Measurements from ENCODE around the gene TOM1L1. TPM values are rescaled to one million over a fixed set of nuclear protein-coding genes. Genes with fewer than 3 reads are reported as not detected.

Gene TOM1L1
- total RNA-seq, 2 donors from 2014 or later = 52.8 to 81.3 TPM

DNA sequence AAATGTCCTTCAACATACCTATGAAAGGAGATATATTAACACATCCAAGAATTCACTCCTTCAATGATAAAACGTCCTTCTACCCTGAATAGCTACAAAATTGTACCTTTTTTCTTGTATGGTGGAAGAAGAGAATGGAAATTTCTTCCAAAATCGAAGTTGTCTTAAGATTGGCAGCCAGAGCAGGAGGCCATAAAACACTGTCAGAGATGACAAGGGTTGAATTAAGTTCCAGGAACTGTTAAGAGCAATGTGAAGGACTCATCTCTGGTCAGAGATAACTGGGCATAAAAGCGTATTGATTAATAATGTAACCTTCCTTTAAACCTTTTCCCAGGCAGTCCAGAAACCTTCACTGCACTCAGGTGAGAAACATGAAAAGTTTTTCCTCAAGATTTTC lies 12.9 kb upstream of the TOM1L1 start:
- no peak for TF ChIP-seq POLR2A (IDR thresholded peaks at IDR 0.05)
- TF ChIP-seq POLR2AphosphoS5 (IDR thresholded peaks at IDR 0.05) = no peak
- TF ChIP-seq, protein P1, sequence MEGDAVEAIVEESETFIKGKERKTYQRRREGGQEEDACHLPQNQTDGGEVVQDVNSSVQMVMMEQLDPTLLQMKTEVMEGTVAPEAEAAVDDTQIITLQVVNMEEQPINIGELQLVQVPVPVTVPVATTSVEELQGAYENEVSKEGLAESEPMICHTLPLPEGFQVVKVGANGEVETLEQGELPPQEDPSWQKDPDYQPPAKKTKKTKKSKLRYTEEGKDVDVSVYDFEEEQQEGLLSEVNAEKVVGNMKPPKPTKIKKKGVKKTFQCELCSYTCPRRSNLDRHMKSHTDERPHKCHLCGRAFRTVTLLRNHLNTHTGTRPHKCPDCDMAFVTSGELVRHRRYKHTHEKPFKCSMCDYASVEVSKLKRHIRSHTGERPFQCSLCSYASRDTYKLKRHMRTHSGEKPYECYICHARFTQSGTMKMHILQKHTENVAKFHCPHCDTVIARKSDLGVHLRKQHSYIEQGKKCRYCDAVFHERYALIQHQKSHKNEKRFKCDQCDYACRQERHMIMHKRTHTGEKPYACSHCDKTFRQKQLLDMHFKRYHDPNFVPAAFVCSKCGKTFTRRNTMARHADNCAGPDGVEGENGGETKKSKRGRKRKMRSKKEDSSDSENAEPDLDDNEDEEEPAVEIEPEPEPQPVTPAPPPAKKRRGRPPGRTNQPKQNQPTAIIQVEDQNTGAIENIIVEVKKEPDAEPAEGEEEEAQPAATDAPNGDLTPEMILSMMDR (IDR thresholded peaks at IDR 0.05) = no peak
- H3K9me3 ChIP-seq = no peaks in the 10 kb centered on the region
- WGBS = 85% methylated on average over 3 of the region's 3 CpGs
- intact Hi-C loops (cut with DNase I) = no loop called here
- H3K36me3 ChIP-seq = no peaks in the 10 kb centered on the region
- no peaks in the 10 kb centered on the region for H3K4me1 ChIP-seq (replicated peaks)
- no peak for DNase-seq (ENCODE audit: low spot score)
- H3K4me3 ChIP-seq = no peak overlapping the region
- H3K27ac ChIP-seq = no peak overlapping the region
- H3K27me3 ChIP-seq (replicated peaks; ENCODE audit: insufficient read depth) = no peaks in the 10 kb centered on the region

DNA sequence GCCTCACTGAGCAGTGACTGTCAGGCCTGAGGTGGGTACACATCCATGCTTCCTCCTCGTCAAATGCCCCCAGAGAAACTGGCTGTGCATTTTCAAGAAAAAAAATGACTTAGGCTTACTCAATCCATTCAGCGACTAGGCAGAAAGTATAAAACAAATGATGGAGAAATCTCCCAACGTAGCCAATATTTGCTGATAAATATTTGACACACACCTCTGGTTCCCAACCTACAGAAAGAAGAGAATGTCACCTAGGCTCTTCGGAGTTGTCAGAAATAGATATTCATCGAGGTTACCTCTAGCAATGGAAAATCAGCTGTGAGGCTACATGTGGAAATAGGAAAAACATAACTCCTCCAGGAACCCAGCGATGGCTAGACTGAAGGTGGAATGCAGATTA lies 12.4 kb upstream of the TOM1L1 start:
- no peak for TF ChIP-seq POLR2AphosphoS5 (IDR thresholded peaks at IDR 0.05)
- TF ChIP-seq, protein P1 (IDR thresholded peaks at IDR 0.05) = no peak
- TF ChIP-seq POLR2A (IDR thresholded peaks at IDR 0.05) = no peak
- H3K36me3 ChIP-seq = no peaks in the 10 kb centered on the region
- 64% methylated on average over 6 of the region's 6 CpGs for WGBS

DNA sequence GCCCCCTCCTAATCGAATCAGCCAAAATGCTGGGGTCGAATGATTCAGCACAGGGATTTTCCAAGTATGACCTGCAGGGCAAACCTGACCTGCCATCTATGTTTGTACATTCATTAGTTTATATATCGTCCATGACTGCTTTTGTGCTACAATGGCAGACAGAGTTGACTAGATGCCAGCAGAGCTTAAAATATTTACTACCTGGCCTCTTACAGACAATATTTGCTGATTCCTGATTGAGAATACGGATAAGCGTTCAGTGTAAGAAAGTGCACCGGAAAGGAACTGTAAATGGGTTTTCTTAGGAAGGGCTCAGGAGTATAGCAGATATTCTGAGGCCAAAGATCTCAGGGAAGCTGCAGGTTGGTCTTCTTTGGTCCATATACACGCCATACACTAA lies 11.7 kb upstream of the TOM1L1 start:
- Histone ChIP-seq H3K9me3 (no peaks in the 10 kb centered on the region), H3K4me1 (replicated peaks) (no peaks in the 10 kb centered on the region), H3K4me3 (no peak overlapping the region), H3K36me3 (no peaks in the 10 kb centered on the region), H3K27ac (no peak overlapping the region), H3K27me3 (replicated peaks; ENCODE audit: insufficient read depth) (no peaks in the 10 kb centered on the region)
- TF ChIP-seq POLR2A (IDR thresholded peaks at IDR 0.05) (no peak), POLR2AphosphoS5 (IDR thresholded peaks at IDR 0.05) (no peak)
- TF ChIP-seq, protein P1 (IDR thresholded peaks at IDR 0.05) = no peak
- intact Hi-C loops (cut with DNase I) = no loop called here
- no peak for DNase-seq (ENCODE audit: low spot score)
- 70% methylated on average over 7 of the region's 7 CpGs for WGBS

More for the DNA sequence above, 12.4 kb upstream of the TOM1L1 start:
- intact Hi-C loops (cut with DNase I) = no loop called here
- Histone ChIP-seq H3K9me3 (no peaks in the 10 kb centered on the region), H3K4me3 (no peak overlapping the region), H3K27me3 (replicated peaks; ENCODE audit: insufficient read depth) (no peaks in the 10 kb centered on the region), H3K27ac (no peak overlapping the region), H3K4me1 (replicated peaks) (no peaks in the 10 kb centered on the region)
- no peak for DNase-seq (ENCODE audit: low spot score)

DNA sequence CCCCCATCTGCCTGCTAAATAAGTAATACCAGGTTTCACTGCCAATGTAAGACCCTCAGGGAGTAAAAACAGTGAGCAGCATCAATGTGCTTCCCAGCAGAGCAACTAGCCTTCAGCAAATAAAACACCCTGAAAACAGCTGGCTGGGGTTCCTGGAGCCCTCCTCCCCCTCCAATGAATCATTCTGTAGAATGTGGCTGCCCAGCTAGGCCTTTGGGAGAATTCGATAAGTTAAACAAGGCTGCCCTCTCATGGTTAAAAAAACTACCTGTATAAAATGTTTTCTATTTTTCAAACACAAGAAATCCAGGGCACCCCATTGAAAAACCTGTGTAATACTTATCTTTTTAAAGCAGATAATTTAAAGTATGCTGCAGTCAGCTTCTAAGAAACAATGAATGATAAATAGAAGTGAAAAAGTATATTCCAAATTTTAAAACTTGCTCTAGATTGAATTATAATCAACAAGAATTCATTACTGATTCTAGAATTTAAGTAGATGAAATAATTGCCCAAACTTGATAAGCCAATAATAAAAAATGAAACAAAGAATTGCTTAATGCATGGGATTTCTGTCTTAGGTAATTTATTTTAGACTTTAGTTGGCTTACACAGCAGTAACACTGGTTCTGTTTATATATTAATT lies 9.4 kb upstream of the TOM1L1 start:
- WGBS = 0% methylated on average over 1 of the region's 1 CpG
- H3K4me3 ChIP-seq = no peak overlapping the region
- TF ChIP-seq POLR2AphosphoS5 (IDR thresholded peaks at IDR 0.05) = no peak
- TF ChIP-seq, protein P1 (IDR thresholded peaks at IDR 0.05) = peak in 2 of 4 experiments; percentile 45 to 47
- TF ChIP-seq POLR2A (IDR thresholded peaks at IDR 0.05) = no peak
- no peaks in the 10 kb centered on the region for H3K4me1 ChIP-seq (replicated peaks)
- DNase-seq (ENCODE audit: low spot score) = peak; percentile 19
- H3K27me3 ChIP-seq (replicated peaks; ENCODE audit: insufficient read depth) = no peaks in the 10 kb centered on the region
- no peaks in the 10 kb centered on the region for H3K9me3 ChIP-seq
- intact Hi-C loops (cut with DNase I) = no loop called here
- no peaks in the 10 kb centered on the region for H3K36me3 ChIP-seq
- no peak overlapping the region for H3K27ac ChIP-seq

DNA sequence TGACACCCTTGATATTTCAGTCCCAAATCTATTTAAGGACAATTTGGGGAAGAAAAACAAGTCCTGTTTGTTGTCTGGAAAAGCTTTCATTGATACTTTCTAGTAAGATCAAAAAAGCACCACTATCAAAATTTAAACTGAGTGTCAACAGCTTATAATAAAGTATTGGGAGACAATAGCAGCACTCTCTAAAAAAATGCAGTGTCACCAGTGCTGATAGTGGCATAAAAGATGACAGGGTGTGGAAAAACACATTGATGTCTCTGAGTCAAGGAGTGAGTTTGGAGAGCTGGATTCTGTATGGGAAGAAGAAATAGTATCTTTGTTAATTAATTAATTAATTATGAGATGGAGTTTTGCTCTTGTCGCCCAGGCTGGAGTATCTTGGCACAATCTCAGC lies 8.3 kb upstream of the TOM1L1 start:
- H3K4me3 ChIP-seq = no peak overlapping the region
- WGBS = 88% methylated on average over 1 of the region's 1 CpG
- H3K27ac ChIP-seq = no peak overlapping the region
- intact Hi-C loops (cut with DNase I) = no loop called here
- no peaks in the 10 kb centered on the region for H3K27me3 ChIP-seq (replicated peaks; ENCODE audit: insufficient read depth)
- no peak for DNase-seq (ENCODE audit: low spot score)
- no peak for TF ChIP-seq POLR2AphosphoS5 (IDR thresholded peaks at IDR 0.05)
- no peak for TF ChIP-seq POLR2A (IDR thresholded peaks at IDR 0.05)
- TF ChIP-seq, protein P1 (IDR thresholded peaks at IDR 0.05) = no peak
- H3K9me3 ChIP-seq = no peaks in the 10 kb centered on the region
- no peaks in the 10 kb centered on the region for H3K36me3 ChIP-seq
- H3K4me1 ChIP-seq (replicated peaks) = no peaks in the 10 kb centered on the region
